Ishikawa (cell line): ENCODE results near the gene TLE3.

ENCODE experiments used
- CEBPB ChIP-seq: IDR thresholded peaks from 2 replicates; pipeline ENCODE4 v1.6.1; 2012
- EGR1 ChIP-seq: IDR thresholded peaks from 2 replicates; pipeline ENCODE4 v1.6.1; 2012
- EP300 ChIP-seq: IDR thresholded peaks from 2 replicates; pipeline ENCODE4 v1.6.1; 2012; ENCODE audit warnings: borderline replicate concordance
- FOXM1 ChIP-seq: IDR thresholded peaks from 2 replicates; pipeline ENCODE4 v1.6.1; 2012; ENCODE audit warnings: low read depth, borderline replicate concordance
- RAD21 ChIP-seq: IDR thresholded peaks from 2 replicates; pipeline ENCODE4 v1.6.1; 2012; ENCODE audit warnings: low read depth
- TAF1 ChIP-seq: IDR thresholded peaks from 2 replicates; pipeline ENCODE4 v1.6.1; 2012; ENCODE audit warnings: low read depth, mild to moderate bottlenecking
- TEAD4 ChIP-seq: IDR thresholded peaks from 2 replicates; pipeline ENCODE4 v1.6.1; 2012
- YY1 ChIP-seq: IDR thresholded peaks from 2 replicates; pipeline ENCODE4 v1.6.1; 2012; ENCODE audit warnings: low read depth
- TF ChIP-seq, protein P1 (sequence below): IDR thresholded peaks from 2 replicates; pipeline ENCODE4 v1.6.1; 2012; ENCODE audit warnings: low read depth, mild to moderate bottlenecking

DNA sequence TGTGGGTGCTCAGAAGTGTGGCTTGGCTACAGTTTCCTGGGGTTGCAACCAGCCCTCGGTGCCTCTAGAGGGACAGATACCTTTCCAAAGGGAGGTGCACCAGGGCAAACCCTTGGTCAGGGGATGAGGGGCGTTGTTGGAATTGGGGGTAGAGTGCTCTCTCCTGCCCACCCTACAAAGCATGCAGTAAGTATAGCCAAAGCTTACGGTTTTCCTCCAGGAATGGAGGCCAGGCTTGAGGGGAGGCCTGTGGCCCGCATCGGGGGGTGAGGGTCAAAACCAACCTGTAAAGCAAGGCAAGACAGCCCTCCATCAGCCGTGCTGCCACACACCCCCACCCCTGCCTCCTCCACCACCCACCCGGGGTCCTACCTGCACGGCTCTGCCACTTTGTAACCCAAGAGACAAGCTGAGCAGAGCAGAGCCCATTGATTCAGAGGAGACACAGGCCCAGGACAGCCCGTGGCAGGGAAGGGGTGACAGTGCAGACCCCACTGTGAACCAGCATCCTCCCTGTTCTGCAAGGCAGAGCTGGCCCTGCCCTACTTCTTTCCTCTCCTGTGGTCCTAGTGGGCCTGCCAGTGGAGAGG lies 41.5 kb downstream of the TLE3 start:
- TF ChIP-seq, protein P1, sequence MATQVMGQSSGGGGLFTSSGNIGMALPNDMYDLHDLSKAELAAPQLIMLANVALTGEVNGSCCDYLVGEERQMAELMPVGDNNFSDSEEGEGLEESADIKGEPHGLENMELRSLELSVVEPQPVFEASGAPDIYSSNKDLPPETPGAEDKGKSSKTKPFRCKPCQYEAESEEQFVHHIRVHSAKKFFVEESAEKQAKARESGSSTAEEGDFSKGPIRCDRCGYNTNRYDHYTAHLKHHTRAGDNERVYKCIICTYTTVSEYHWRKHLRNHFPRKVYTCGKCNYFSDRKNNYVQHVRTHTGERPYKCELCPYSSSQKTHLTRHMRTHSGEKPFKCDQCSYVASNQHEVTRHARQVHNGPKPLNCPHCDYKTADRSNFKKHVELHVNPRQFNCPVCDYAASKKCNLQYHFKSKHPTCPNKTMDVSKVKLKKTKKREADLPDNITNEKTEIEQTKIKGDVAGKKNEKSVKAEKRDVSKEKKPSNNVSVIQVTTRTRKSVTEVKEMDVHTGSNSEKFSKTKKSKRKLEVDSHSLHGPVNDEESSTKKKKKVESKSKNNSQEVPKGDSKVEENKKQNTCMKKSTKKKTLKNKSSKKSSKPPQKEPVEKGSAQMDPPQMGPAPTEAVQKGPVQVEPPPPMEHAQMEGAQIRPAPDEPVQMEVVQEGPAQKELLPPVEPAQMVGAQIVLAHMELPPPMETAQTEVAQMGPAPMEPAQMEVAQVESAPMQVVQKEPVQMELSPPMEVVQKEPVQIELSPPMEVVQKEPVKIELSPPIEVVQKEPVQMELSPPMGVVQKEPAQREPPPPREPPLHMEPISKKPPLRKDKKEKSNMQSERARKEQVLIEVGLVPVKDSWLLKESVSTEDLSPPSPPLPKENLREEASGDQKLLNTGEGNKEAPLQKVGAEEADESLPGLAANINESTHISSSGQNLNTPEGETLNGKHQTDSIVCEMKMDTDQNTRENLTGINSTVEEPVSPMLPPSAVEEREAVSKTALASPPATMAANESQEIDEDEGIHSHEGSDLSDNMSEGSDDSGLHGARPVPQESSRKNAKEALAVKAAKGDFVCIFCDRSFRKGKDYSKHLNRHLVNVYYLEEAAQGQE = no peak
- TF ChIP-seq RAD21 (no peak), TAF1 (no peak), EGR1 (no peak), CEBPB (no peak), YY1 (no peak), EP300 (no peak), TEAD4 (no peak), FOXM1 (no peak)
